GM19193 (cell line): ENCODE results near the gene CORO6.

Experiments
- POLR2A ChIP-seq: IDR thresholded peaks from 4 replicates; pipeline ENCODE4 v1.6.1; 2011; ENCODE audit not compliant: insufficient read depth, insufficient read length; ENCODE audit errors: extremely low read depth

Gene CORO6

DNA sequence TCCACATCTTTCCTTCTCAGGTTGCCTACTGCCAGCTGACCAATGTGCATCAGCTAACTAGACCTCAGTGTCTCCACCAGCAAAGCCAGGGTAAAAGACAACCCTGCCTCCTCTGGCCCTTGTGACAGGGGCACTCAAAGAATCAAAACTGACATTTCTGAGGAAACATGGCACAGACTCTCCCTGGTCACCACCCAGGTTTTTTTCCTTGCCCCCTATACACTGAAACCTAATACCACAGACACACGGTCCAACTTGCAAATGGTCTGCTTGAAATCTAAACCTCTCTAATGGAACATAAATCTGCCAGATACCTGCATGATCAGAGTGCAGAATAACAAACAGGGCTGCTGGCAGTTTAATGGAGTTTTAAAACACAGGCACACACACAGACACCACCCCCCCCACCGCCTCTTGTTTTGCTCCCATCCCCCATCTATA lies 19.5 kb upstream of the CORO6 start:
- no peak for TF ChIP-seq POLR2A

DNA sequence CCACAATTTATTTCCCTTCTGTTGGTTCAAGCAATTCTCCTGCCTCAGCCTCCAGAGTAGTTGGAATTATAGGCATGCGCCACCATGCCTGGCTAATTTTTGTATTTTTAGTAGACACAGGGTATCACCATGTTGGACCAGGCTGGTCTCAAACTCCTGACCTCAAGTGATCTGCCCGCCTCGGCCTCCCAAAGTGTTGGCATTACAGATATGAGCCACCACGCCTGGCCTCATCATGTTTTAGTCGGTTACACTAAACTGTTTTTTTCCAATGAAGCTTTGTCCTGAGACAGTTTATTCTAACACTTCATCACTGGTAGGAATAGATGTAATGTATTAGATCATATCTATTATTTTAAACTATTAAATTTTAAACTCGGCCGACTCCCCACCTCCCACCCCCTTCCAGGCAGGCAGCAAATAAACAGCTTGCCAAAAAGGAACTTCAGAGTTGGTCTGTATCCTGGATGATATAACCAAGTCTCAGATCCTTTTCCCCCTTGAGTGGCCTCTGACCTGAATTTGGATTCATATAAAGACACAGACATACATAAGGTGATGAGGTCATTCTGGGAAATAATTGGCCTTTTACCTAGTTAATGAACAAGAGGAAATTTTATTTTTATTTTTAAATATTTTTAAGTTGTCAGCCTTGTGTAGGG lies 18.4 kb upstream of the CORO6 start:
- no peak for TF ChIP-seq POLR2A

DNA sequence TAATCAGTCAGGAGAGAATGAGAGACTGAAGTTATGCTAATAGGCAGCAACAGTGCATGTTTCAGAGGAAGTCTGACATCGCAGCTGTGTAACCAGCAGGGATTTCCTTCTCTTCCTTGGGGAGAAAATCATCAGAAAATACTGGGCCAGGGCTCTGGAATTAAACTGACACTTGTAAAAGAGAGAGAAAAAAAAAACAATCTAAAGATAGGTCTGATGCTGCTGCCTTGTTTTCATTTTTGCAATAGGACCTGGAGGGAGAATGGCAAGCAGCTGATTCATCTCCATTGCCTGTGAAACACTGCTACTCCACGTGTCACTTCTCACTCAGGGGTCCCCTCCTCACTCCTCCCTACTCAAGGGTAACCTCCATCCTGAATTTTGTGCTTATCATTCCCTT lies 17.7 kb upstream of the CORO6 start:
- no peak for TF ChIP-seq POLR2A

DNA sequence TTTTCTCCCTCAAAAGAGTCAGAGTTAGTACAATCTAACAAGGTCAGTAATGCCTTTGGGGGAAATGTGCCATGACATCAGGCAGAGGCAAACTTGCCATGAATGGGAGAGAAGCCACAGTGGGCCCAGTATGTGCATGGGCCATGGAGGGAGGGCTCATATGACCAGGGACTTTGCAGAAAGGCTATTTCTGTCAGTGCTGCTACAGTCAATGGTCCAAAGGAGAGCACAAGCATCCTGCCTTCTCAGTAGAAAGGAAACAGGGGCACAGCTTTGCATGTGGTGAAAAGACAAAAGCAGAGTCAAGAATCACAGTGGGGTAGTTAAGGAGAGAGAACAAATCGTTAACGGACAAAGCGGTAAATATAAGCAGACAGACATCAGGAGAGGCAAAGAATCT lies 11.2 kb upstream of the CORO6 start:
- TF ChIP-seq POLR2A = no peak

DNA sequence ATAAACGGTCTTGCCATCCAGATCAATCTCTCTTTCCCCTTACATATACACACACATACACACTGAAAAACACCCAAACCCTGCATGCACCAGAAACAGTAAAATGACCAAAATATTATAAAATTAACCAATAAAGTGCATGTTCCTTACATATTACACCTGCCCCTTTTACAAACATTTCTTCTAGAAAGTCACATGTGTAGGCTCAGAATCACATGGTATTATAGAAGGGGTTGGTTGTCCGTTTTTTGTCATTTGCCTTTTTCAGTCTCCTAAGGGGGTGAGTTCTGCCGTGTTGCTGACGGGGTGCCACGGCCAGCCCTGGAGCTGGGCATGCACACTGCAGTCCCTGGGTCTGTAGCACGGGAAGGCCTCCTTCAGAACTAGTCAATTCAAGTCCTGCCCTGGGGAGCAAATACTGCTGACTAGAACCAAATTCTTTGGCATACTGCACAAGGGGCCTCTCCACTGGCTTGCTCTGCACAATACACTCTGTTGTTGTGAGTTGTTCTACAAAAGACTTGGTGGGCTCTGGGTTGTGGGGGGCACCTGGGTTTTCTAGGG lies 8.0 kb upstream of the CORO6 start:
- no peak for TF ChIP-seq POLR2A

DNA sequence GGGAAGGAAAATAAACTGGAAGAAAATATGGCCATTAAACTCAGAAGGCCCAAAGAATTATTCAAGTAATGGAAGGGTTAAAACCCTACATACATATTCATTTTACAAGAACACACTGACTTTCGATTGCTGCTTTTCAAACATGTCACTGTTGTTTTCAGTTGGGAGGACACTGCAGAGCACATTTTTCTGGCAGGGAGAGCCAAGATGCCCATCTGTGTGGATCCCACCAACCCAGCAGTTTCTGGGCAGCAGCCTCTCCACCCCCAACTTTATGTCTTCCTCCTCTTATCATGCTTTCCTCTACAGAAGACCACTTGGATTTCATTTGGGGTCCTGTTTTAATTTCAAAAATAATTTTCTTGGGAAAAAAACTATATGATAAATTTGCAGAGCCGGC lies 7.1 kb upstream of the CORO6 start:
- TF ChIP-seq POLR2A = no peak

DNA sequence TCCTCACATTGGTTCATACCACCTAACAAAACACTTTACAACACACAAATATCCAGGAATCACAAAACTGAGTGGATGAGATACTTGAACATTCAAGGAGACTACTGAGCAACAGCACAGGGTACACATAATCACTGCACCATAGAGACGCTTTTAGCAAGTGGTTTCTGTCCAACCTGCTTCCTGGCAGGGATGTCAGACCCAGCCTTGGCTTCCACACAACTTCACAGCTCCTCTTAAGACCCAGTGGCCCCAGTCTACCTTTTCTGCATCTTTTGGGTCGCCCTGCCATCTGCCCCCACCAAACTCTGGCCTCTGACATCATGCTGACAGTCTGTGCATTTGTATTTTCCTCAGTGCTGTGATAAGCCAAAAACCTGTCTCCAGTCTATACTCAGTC lies 5.9 kb upstream of the CORO6 start:
- no peak for TF ChIP-seq POLR2A

DNA sequence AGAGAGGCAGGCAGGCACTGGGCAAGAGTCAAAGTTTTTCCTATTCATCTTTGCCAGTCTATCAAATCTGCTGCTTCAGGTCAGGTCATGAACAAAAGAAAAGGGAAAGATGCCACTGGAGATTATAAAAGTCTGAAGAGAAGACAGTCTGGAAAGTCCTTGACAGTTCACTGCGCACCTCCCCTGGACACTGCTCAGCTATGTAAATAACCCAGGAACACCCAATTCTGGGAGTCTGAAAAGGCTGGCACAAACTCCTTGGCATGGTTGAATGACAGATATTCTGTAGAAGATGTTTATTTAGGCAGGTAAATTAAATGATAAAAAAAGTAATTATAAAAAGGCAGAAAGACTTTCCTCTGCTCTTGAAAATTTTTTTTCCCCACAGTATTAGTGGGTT lies 5.2 kb upstream of the CORO6 start:
- no peak for TF ChIP-seq POLR2A

DNA sequence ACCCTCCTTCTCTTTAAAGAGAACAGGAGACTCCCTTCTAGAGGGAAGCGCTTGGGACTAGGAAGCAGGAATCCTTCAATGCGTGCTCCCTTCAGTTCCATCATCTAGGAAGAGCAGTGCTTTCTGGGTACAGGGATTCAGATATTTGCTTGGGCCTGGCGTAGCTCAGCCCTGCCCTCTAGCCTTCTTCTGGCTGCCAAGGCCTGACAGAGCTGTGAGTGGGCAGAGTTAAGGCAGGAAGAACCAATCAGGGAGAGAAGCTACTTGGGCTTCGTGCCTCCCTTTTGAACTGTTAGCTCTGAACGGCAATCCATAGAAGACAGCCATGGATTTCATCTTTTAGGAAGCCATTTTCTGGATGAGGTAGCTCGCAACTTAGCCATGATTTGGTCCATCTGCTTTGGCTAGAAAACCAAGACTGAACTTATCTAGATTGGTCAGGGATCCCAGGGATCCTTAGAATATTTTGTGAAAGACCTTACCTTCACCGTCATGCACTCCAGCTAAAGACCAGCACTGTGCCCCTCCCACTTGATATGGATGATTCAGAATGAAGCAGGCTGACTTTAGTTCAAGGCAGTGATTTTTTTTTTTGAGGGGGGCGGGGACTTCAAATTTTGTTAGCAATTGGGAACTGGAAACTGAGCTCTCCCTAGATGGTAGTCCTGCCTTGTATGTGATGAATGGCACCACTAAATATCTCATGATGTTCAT lies 2.5 kb upstream of the CORO6 start:
- TF ChIP-seq POLR2A = no peak

DNA sequence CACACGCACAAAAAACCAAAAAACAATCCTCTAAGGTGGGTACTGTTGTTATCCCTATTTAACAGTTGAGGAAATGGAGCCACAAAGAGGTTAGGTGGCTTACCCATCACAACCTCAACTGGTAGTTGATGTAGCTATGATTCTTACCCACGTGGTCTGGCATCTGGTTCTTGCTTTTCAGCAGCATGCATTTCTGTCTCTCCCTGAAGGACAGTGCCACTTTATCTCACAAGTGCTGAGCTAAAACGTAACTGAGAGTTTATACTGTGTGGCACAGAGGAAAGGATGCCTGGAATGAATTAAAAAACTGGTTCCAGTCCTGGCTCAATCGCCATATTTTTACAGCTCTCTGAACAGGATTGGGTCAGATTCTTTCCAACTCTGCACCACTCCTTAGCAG lies 1.9 kb upstream of the CORO6 start:
- no peak for TF ChIP-seq POLR2A

DNA sequence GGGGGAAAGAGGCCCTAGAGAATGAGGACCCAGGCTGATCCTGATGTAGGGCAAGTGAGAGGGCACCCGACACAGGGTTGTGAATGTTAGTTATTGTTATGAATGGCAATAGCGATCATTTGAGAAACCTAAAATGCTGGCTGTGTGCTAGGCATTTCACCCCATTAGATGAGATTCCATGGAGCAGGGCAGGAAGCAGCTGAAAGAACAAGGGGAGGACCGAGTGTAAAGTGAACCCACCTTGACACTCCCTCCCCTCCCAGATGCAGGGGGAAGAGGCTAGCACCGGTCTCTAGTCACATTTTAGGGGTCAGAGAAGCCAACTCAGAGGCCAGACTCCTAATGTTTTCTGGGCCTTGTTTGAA lies 553 bp upstream of the CORO6 start:
- no peak for TF ChIP-seq POLR2A

DNA sequence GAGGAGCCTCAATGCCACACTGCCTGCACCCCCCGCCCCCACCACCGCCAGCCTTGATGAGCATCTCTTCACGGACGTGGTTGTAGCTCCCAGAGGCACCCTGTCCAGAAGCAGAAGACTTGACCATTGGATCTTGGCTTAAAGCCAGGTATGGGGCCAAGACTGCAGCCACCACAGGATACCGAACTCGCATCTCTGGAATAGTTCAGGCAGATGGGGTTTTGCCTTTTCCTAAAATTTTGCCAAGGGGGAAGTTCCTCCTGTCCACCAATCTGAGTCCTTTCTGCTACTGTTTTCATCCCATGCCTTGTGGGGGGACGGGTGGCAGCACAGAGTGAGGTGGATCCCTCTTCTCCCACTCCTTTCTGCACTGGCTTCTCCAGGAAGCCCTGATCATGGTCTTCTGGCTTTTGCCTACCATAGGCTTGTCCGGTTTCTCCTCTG lies 939 bp downstream of the CORO6 start:
- no peak for TF ChIP-seq POLR2A

DNA sequence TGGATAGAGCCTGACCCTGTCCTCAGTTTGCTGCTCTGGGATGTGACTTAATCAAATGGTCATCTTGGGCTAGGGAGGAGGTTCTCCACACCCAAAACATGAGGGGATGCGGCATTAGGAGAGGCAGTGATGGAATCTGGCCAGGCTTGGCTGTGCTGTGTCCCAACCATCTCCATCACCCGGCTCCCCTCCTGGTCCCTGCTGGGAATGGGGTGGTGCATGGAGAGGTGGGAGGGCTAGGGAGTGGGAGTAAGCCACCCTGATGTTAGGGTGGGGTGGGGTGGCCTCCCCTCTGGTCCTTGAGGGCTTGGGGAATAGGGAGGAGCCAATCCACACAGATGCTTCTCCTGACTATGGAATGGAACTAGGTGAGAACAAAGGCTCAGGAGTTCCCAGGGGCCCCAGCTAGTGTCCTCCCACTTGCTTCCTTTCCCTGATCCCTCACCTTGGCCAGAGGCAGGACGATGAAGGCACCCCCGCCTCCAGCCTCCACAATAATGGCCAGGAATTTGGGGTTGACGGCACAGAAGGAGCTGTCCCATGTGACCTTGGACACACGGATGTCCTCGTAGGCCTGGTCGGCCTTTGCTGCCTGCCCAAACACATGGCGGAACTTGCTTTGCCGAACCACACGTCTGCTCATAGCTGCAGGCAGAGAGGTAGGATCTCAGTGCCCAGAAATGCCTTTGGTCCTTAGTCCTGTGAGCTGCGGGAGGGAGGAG lies 1.8 kb downstream of the CORO6 start:
- no peak for TF ChIP-seq POLR2A

DNA sequence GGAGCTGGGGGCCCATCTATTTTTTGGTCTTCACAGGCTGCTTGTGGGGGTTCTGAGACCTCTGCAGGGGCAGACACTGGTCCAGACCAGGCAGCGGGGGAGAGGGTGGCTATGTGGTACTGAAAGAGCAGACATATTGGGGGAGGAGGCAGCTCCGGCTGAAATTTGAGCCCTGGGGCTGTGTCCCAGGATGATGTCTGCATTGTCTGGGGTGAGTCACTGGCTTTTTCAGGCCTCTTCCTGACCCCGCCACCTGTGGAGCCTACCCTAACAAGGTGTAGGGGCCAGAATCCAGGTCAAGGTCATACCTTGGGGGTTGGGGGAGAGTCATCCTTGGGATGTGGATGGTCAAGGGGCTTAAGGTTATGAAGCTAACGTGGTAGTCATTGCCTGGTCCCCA lies 2.4 kb downstream of the CORO6 start:
- no peak for TF ChIP-seq POLR2A

DNA sequence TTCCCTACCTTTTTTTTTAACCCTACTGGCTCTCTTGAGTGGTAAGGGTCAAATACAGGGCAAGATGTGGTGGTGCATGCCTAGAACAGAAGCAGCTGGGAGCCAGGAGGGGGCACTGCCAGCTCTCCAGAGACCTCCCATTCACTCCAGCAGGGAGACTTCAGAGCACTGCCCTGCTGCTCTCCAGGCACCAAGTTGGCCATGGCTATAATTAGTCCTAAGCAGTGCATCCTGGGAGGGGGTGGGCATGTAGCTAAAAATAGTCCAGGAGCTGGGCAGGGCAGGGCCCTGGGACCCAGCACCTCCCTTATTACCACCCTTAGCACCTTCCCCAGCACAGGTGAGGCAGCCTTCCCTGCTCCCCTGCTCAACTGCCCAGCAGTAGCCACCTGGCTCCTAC lies 3.5 kb downstream of the CORO6 start:
- TF ChIP-seq POLR2A = no peak
